Mucosa of descending colon (tissue), 3 donors: ENCODE measurements around the gene SGMS2. TPM values are rescaled to one million over a fixed set of nuclear protein-coding genes. Genes with fewer than 3 reads are reported as not detected.
"Not testable (repeated sequence)": the region's sequence is repeated elsewhere in the genome, so short reads cannot be mapped to it uniquely, and the experiment has no call there.

Experiments
- ATAC-seq: fragments of 200-7000 bp; cut with Tn5 transposase; one replicate; pipeline ENCODE4 v1.9.1; 2020; ENCODE audit warnings: mild to moderate bottlenecking, moderate library complexity
- DNase-seq, 3 donors: peaks; one replicate each; pipeline ENCODE4 v3.0.0-alpha.2; 2020
- H3K36me3 ChIP-seq: fragments of 200-600 bp; one replicate; pipeline ENCODE4 v1.8.0; 2021; ENCODE audit warnings: low read depth, mild to moderate bottlenecking
- H3K4me1 ChIP-seq: fragments of 200-600 bp; one replicate; pipeline ENCODE4 v1.8.0; 2021; ENCODE audit warnings: low read depth, mild to moderate bottlenecking
- H3K4me3 ChIP-seq: fragments of 200-600 bp; one replicate; pipeline ENCODE4 v1.8.0; 2021; ENCODE audit warnings: mild to moderate bottlenecking
- H3K9me3 ChIP-seq: fragments of 200-600 bp; one replicate; pipeline ENCODE4 v1.8.0; 2021; ENCODE audit warnings: mild to moderate bottlenecking
- intact Hi-C, 2 donors: fragments of 100-400 bp; cut with DNase I in 1 of 2; cut with micrococcal nuclease in 1 of 2; formaldehyde crosslinking; loops; one replicate each; pipeline versions ENCODE4 v1.11.0 to v1.11.1; 2022; cut with DNase I, micrococcal nuclease
- total RNA-seq, 3 donors: library from RNA; stranded (reverse); fragmentation: NEBNext Ultra II Directional in 2 of 3; extraction: Animal tissue kit (Norgen Biotek cat#: 25700) in 2 of 3; gene quantifications; one replicate each; pipeline versions ENCODE4 v1.2.1 to v1.2.4, GENCODE V29; 2021 to 2023
- TF ChIP-seq, protein P1 (sequence below): fragments of 200-600 bp; IDR thresholded peaks from one replicate; pipeline ENCODE4 v1.8.0; 2022; ENCODE audit warnings: antibody characterized with exemption, mild to moderate bottlenecking
- donor health status: DM: no; HTN: no; CAD: no; lungs with moderate emphysema.
- donor health status: DM: no; HTN: no; CAD: no.
- donor health status: DM: no; HTN: yes; CAD: no.

Gene SGMS2
- total RNA-seq, 3 donors from 2014 or later = 37.5 to 47.8 (median 43.2) TPM

DNA sequence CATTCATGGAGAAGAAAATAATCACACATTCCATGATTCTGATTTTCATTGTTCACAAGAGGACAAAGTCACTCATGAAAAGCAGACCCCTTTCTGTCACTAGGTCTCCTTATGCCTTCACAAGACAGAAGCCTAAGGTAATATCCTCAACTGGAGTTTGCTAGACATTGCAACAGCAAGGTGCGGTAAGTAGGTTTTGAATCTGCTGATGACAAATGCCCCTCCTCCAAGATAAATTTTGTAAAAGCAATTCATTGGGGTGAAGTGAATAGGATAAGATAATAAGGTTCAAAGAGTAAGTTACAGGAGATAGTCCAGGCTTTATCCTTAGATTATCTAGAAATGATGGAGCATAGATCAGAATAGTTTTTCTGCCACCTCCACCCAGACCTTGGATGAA lies 90.5 kb downstream of the SGMS2 start:
- intact Hi-C loops = loop anchor here in 1 of 2 donors (5.0 kb wide), 1 partner anchor 158 kb away; no protein-coding TSS in a partner anchor
- H3K4me3 ChIP-seq = no peak overlapping the region
- no peak for ATAC-seq
- H3K36me3 ChIP-seq = no peaks in the 10 kb centered on the region
- H3K9me3 ChIP-seq = peaks cover 8% of the 10 kb centered on the region
- TF ChIP-seq, protein P1, sequence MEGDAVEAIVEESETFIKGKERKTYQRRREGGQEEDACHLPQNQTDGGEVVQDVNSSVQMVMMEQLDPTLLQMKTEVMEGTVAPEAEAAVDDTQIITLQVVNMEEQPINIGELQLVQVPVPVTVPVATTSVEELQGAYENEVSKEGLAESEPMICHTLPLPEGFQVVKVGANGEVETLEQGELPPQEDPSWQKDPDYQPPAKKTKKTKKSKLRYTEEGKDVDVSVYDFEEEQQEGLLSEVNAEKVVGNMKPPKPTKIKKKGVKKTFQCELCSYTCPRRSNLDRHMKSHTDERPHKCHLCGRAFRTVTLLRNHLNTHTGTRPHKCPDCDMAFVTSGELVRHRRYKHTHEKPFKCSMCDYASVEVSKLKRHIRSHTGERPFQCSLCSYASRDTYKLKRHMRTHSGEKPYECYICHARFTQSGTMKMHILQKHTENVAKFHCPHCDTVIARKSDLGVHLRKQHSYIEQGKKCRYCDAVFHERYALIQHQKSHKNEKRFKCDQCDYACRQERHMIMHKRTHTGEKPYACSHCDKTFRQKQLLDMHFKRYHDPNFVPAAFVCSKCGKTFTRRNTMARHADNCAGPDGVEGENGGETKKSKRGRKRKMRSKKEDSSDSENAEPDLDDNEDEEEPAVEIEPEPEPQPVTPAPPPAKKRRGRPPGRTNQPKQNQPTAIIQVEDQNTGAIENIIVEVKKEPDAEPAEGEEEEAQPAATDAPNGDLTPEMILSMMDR = no peak
- H3K4me1 ChIP-seq = no peaks in the 10 kb centered on the region
- DNase-seq = no peak

DNA sequence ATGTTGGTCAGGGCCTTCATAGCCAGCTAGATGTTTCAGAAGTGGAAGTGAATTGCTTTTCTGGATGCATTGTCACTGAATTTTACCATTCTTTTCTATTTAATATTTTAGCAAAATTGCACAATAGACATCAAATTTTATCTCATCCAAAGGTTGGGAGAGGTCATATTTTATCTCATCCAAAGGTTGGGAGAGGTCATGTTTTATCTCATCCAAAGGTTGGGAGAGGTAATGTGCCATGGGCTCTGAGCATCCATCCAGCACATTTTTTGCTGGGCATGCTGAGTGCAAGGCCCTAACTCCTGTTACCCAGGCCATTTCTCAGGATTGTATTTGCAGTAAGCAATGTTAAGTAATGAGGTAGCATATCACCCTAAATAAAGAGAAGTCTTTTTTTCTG lies 91.9 kb downstream of the SGMS2 start:
- ATAC-seq (no peak), DNase-seq (no peak)
- H3K36me3 ChIP-seq = no peaks in the 10 kb centered on the region
- peaks cover 12% of the 10 kb centered on the region for H3K9me3 ChIP-seq
- intact Hi-C loops = loop anchor here in 1 of 2 donors (5.0 kb wide), 1 partner anchor 159 kb away; no protein-coding TSS in a partner anchor
- H3K4me1 ChIP-seq = no peaks in the 10 kb centered on the region
- no peak overlapping the region for H3K4me3 ChIP-seq
- TF ChIP-seq, protein P1 = no peak

DNA sequence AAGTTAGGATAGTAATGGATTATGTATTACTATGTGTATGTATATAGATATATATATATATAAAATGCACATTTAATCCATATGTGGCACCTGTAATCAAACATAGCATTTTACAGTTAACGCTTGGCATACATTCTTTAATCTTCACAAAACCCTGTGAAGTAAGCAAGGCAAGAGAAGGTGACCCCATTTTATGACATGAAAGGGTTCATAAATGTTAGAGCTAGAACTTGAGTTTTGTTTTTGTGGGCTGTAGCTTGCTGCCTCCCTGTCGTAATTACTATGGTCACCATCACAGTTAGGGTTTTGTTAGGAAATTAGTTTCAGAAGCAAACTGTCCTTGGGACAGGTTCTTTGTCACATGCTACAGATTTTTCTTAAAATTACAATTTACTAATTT lies 92.8 kb downstream of the SGMS2 start:
- intact Hi-C loops = loop anchor here in 1 of 2 donors (5.0 kb wide), 1 partner anchor 160 kb away; no protein-coding TSS in a partner anchor
- no peak overlapping the region for H3K4me3 ChIP-seq
- DNase-seq (no peak), ATAC-seq (no peak)
- H3K9me3 ChIP-seq = peaks cover 12% of the 10 kb centered on the region
- TF ChIP-seq, protein P1 = no peak
- no peaks in the 10 kb centered on the region for H3K4me1 ChIP-seq
- H3K36me3 ChIP-seq = no peaks in the 10 kb centered on the region

DNA sequence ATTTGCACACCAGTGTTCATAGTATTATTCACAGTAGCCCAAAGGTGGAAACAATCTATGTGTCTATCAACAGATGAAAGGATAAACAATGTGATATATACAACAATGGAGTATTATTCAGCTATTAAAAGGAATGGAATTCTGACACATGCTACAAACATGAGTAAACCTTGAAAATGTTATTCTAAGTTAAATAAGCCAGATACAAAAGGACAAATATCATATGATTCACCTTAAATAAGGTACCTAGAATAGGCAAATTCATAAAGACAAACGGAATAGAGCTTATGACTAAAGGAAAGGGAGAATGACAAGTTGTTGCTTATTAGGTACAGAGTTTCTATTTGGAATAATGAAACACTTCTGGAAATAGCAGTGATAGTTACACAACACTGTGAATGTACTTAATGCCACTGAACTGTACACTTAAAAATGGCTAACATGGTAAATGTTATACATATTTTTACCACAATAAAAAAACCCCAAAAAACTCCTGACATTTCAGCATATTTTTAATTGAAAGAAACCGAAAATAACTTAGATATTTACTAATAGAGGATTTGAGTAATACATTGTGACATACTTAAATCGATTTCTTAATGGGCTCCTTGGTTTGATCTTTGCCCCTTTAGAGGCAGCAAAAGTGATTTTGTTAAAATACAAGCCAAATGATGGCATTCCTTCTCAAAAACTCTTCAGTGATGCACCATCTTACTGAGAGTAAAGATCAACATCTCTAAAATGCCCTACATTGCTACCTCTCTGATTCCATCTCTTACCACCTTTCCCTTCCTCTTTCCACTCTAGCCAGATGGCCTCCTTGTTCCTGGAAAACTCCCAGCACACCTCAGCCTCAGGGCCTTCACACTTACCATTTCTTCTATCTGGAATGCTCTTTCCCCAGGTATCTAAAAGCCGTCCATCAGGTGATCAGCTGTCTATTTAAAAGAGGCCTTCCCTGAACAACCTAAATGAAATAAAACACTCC lies 98.0 kb downstream of the SGMS2 start:
- H3K4me1 ChIP-seq = no peaks in the 10 kb centered on the region
- TF ChIP-seq, protein P1 = no peak
- no peak for DNase-seq
- intact Hi-C loops = no loop called here
- no peak for ATAC-seq
- H3K36me3 ChIP-seq = no peaks in the 10 kb centered on the region
- H3K4me3 ChIP-seq = no peak overlapping the region
- peaks cover 12% of the 10 kb centered on the region for H3K9me3 ChIP-seq

DNA sequence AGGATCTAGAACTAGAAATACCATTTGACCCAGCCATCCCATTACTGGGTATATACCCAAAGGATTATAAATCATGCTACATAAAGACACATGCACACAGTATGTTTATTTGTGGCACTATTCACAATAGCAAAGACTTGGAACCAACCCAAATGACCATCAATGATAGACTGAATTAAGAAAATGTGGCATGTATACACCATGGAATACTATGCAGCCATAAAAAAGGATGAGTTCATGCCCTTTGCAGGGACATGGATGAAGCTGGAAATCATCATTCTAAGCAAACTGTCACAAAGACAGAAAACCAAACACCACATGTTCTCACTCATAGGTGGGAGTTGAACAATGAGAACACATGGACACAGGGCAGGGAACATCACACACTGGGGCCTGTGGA lies 101.0 kb downstream of the SGMS2 start:
- H3K9me3 ChIP-seq, DNase-seq, H3K36me3 ChIP-seq, ATAC-seq, H3K4me3 ChIP-seq, intact Hi-C loops, H3K4me1 ChIP-seq: not testable (repeated sequence)

DNA sequence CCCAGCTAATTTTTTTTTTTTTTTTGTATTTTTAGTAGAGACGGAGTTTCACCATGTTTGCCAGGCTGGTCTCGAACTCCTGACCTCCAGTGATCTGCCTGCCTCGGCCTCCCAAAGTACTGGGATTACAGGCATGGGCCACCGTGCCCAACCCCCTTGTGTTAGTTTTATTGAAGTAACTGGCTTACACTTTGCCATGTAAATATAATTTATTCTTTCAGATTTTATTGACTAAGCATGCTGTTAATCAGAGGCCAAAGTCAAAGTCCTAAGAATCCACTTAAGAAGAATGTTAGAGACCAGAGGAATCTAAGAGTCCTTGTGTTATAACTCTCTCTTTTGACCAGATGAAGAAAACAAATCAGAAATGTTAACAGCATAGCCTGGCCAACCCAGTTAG lies 102.1 kb downstream of the SGMS2 start:
- intact Hi-C loops, H3K36me3 ChIP-seq, H3K4me1 ChIP-seq, H3K4me3 ChIP-seq, DNase-seq, ATAC-seq, H3K9me3 ChIP-seq: not testable (repeated sequence)
